MCF 10A (cell line): ENCODE results near the gene ATRIP. TPM values are rescaled to one million over a fixed set of nuclear protein-coding genes. Genes with fewer than 3 reads are reported as not detected.

Source experiments
- BruUV-seq: library from RNA; stranded (reverse); fragments of 400-500 nt; replicated peaks from 2 replicates; lab custom pipeline; 2021; lab: Mats Ljungman, UMichigan
- CTCF ChIA-PET: fragments of 300-600 bp; sonication (Branson Sonifier 250); formaldehyde crosslinking; extraction: SDS; loops from one replicate; lab custom pipeline; 2021; ENCODE audit warnings: antibody characterized with exemption, inconsistent platforms; lab: Yijun Ruan, JAX
- POLR2A ChIA-PET: fragments of 300-600, 350-650 bp; sonication (Branson Sonifier 250); formaldehyde crosslinking; extraction: SDS; loops from one replicate; lab custom pipeline; 2020; ENCODE audit warnings: antibody characterized with exemption, inconsistent platforms; lab: Yijun Ruan, JAX
- DNase-seq: peaks from one replicate; pipeline ENCODE4 v3.0.0-alpha.2; 2018; ENCODE audit not compliant: unreplicated experiment
- H3K27ac Mint-ChIP-seq: one replicate; pipeline ENCODE4 v1.8.0; 2022; ENCODE audit warnings: mild to moderate bottlenecking, low read depth, mixed read lengths; ENCODE audit not compliant: unreplicated experiment
- H3K27me3 Mint-ChIP-seq: one replicate; pipeline ENCODE4 v1.8.0; 2022; ENCODE audit warnings: mixed read lengths; ENCODE audit not compliant: insufficient read depth, unreplicated experiment
- H3K36me3 Mint-ChIP-seq: one replicate; pipeline ENCODE4 v1.8.0; 2022; ENCODE audit warnings: mild to moderate bottlenecking, moderate library complexity, mixed read lengths; ENCODE audit not compliant: insufficient read depth, unreplicated experiment
- H3K4me1 Mint-ChIP-seq: one replicate; pipeline ENCODE4 v1.8.0; 2022; ENCODE audit warnings: mixed read lengths; ENCODE audit not compliant: insufficient read depth, unreplicated experiment
- H3K4me3 Mint-ChIP-seq: one replicate; pipeline ENCODE4 v1.8.0; 2022; ENCODE audit warnings: mild to moderate bottlenecking, moderate library complexity, mixed read lengths; ENCODE audit not compliant: unreplicated experiment
- H3K9me3 Mint-ChIP-seq: one replicate; pipeline ENCODE4 v1.8.0; 2022; ENCODE audit warnings: mixed read lengths; ENCODE audit not compliant: unreplicated experiment
- CTCF ChIP-seq: fragments of 200-600 bp; IDR thresholded peaks from one replicate; pipeline ENCODE4 v1.8.0; 2022; ENCODE audit warnings: antibody characterized with exemption, mild to moderate bottlenecking; ENCODE audit not compliant: unreplicated experiment
- intact Hi-C: fragments of 100-400 bp; cut with micrococcal nuclease; formaldehyde crosslinking; loops from 2 replicates; pipeline ENCODE4 v1.14.1; 2022
- total RNA-seq: library from RNA; stranded (reverse); gene quantifications from 2 replicates; pipeline ENCODE4 v1.2.3, GENCODE V29; 2022

Gene ATRIP
- total RNA-seq, 1 experiment from 2014 or later: 8.6 TPM

- TF ChIP-seq CTCF: peak; percentile 36
- no peaks in the 10 kb centered on the region for H3K27me3 Mint-ChIP-seq
- CTCF ChIA-PET: interaction anchor here (0.6 to 2.5 kb wide), 11 partner anchors 11 to 1051 kb away, joined by 3 to 12 read pairs (median 3); partner anchors contain the start of genes CCDC51 and TMA7
- H3K4me3 Mint-ChIP-seq: peak overlapping the region; percentile 35
- H3K36me3 Mint-ChIP-seq: no peaks in the 10 kb centered on the region
- H3K9me3 Mint-ChIP-seq: no peaks in the 10 kb centered on the region
- POLR2A ChIA-PET: interaction anchor here (0.6 to 2.9 kb wide), 5 partner anchors 26 to 903 kb away, joined by 3 to 14 read pairs (median 4); partner anchors contain the start of genes ATRIP and CCDC51
- peak; percentile 84 for DNase-seq
- peaks cover 14% of the 10 kb centered on the region for H3K4me1 Mint-ChIP-seq
- BruUV-seq: no TSS peak
- peak overlapping the region; percentile 59 for H3K27ac Mint-ChIP-seq
- intact Hi-C loops: loop anchor here (1.0 kb wide), 1 partner anchor 42 kb away; no protein-coding TSS in a partner anchor
Observed at GRCh38 chr3:48507256-48508061, 60.9 kb downstream of the ATRIP start.

GRCh38 chr3:48511551-48511950 is 65.0 kb downstream of the ATRIP start:
- no peaks in the 10 kb centered on the region for H3K27me3 Mint-ChIP-seq
- H3K4me1 Mint-ChIP-seq: peaks cover 9% of the 10 kb centered on the region
- CTCF ChIA-PET: interaction anchor here (0.6 kb wide), 1 partner anchor 1035 kb away, joined by 3 read pairs; no protein-coding TSS in a partner anchor
- no peaks in the 10 kb centered on the region for H3K36me3 Mint-ChIP-seq
- no peak for DNase-seq
- POLR2A ChIA-PET: interaction anchor here (0.9 kb wide), 1 partner anchor 39 kb away, joined by 6 read pairs; no protein-coding TSS in a partner anchor
- TF ChIP-seq CTCF: no peak
- intact Hi-C loops: no loop called here
- no peaks in the 10 kb centered on the region for H3K9me3 Mint-ChIP-seq
- H3K4me3 Mint-ChIP-seq: no peak overlapping the region
- H3K27ac Mint-ChIP-seq: no peak overlapping the region
- no TSS peak for BruUV-seq

GRCh38 chr3:48514431-48515227 is 68.1 kb downstream of the ATRIP start:
- Mint-ChIP-seq H3K36me3 (no peaks in the 10 kb centered on the region), H3K9me3 (no peaks in the 10 kb centered on the region), H3K27me3 (no peaks in the 10 kb centered on the region), H3K4me3 (no peak overlapping the region), H3K27ac (no peak overlapping the region), H3K4me1 (no peaks in the 10 kb centered on the region)
- DNase-seq: no peak
- no TSS peak for BruUV-seq
- POLR2A ChIA-PET: no interaction called here
- TF ChIP-seq CTCF: no peak
- intact Hi-C loops: no loop called here
- CTCF ChIA-PET: interaction anchor here (0.6 to 1.0 kb wide), 2 partner anchors 78 kb away, joined by 3 to 4 read pairs; no protein-coding TSS in a partner anchor

Other genes starting within 250 kb of the ATRIP start
- 0.72 and 2.4 TPM in 2 replicates for gene CAMP, start 223.2 kb upstream of the ATRIP start, total RNA-seq
- gene ZNF589, start 205.6 kb upstream of the ATRIP start, total RNA-seq: 5.6 and 5.7 TPM in 2 replicates
- gene NME6, start 145.4 kb upstream of the ATRIP start, total RNA-seq: 31.0 and 33.0 TPM in 2 replicates
- gene SPINK8, start 113.1 kb upstream of the ATRIP start, total RNA-seq: not detected in 2 replicates
- not detected in 2 replicates for gene FBXW12, start 74.5 kb upstream of the ATRIP start, total RNA-seq
- 90.0 and 101 TPM in 2 replicates for gene PLXNB1, start 16.7 kb upstream of the ATRIP start, total RNA-seq
- 31.9 and 32.5 TPM in 2 replicates for gene CCDC51, start 6.6 kb upstream of the ATRIP start, total RNA-seq
- 356 and 372 TPM in 2 replicates for gene TMA7, start 6.5 kb upstream of the ATRIP start, total RNA-seq
- 131 and 170 TPM in 2 replicates for gene SHISA5, start 57.4 kb downstream of the ATRIP start, total RNA-seq
- gene PFKFB4, start 110.1 kb downstream of the ATRIP start, total RNA-seq: 3.4 and 4.6 TPM in 2 replicates
- gene UCN2, start 117.0 kb downstream of the ATRIP start, total RNA-seq: 1.5 and 3.8 TPM in 2 replicates
- 44.2 and 60.5 TPM in 2 replicates for gene COL7A1, start 148.6 kb downstream of the ATRIP start, total RNA-seq
- 383 and 413 TPM in 2 replicates for gene UQCRC1, start 162.9 kb downstream of the ATRIP start, total RNA-seq
- gene TMEM89, start 175.0 kb downstream of the ATRIP start, total RNA-seq: not detected in 2 replicates
- gene SLC26A6, start 188.7 kb downstream of the ATRIP start, total RNA-seq: 47.4 and 63.3 TPM in 2 replicates
- 17.6 and 21.5 TPM in 2 replicates for gene CELSR3, start 216.1 kb downstream of the ATRIP start, total RNA-seq
- 23.8 and 26.9 TPM in 2 replicates for gene NCKIPSD, start 239.2 kb downstream of the ATRIP start, total RNA-seq